Measurements from ENCODE around the gene L3MBTL1. TPM values are rescaled to one million over a fixed set of nuclear protein-coding genes. Genes with fewer than 3 reads are reported as not detected.

Gene L3MBTL1
- total and polyA plus RNA-seq, 2 donors (not counting 1 experiment from before 2014, with no cell fraction given): 1.5 to 10.7 TPM

GRCh38 chr20:43508106-43508505, 609 bp downstream of the L3MBTL1 start:
- peak overlapping the region; percentile 42 to 67 (median 56) for H3K4me3 ChIP-seq (replicated peaks in 1 of 4; ENCODE audit: control extremely low read depth in 1 of 4, insufficient read depth in 1 of 4, low read depth in 3 of 4, low read length in 4 of 4)
- peak overlapping the region; percentile 8 for H2AFZ ChIP-seq (ENCODE audit: low read length)
- no peaks in the 10 kb centered on the region for H3K79me2 ChIP-seq (ENCODE audit: control insufficient read depth, insufficient read depth, low read length)
- no peaks in the 10 kb centered on the region for H4K20me1 ChIP-seq (ENCODE audit: control insufficient read depth, extremely low read depth, insufficient read depth, low read length)
- no peak overlapping the region for H3K9ac ChIP-seq (ENCODE audit: insufficient read depth, low read length)
- DNase-seq (ENCODE audit: low read depth in 2 of 2): no peak
- H3K27ac ChIP-seq (ENCODE audit: insufficient read depth, low read length): no peak overlapping the region
- no peaks in the 10 kb centered on the region for H3K36me3 ChIP-seq (ENCODE audit: control insufficient read depth, insufficient read depth, low read length)
- H3K9me3 ChIP-seq (ENCODE audit: control insufficient read depth, insufficient read depth, low read depth, low read length): no peaks in the 10 kb centered on the region
- H3K27me3 ChIP-seq (ENCODE audit: control insufficient read depth, insufficient read depth, low read length): peaks cover 4% of the 10 kb centered on the region
- no peaks in the 10 kb centered on the region for H3K4me1 ChIP-seq (ENCODE audit: control insufficient read depth, extremely low read depth, insufficient read depth, low read length)
- peak overlapping the region; percentile 79 for H3K4me2 ChIP-seq (ENCODE audit: extremely low read depth, insufficient read depth, low read length)
- TF ChIP-seq EZH2 (IDR thresholded peaks at IDR 0.05; ENCODE audit: low read length, missing control alignments) (no peak), CTCF (conservative IDR thresholded peaks at IDR 0.05 in 1 of 2, IDR thresholded peaks at IDR 0.05 in 1 of 2; ENCODE audit: low read depth in 1 of 2, low read length in 2 of 2) (no peak)

GRCh38 chr20:43508604-43509040, 1.1 kb downstream of the L3MBTL1 start:
- H3K79me2 ChIP-seq (ENCODE audit: control insufficient read depth, insufficient read depth, low read length): no peaks in the 10 kb centered on the region
- H2AFZ ChIP-seq (ENCODE audit: low read length): no peak overlapping the region
- H3K9ac ChIP-seq (ENCODE audit: insufficient read depth, low read length): no peak overlapping the region
- H3K4me1 ChIP-seq (ENCODE audit: control insufficient read depth, extremely low read depth, insufficient read depth, low read length): no peaks in the 10 kb centered on the region
- TF ChIP-seq EZH2 (IDR thresholded peaks at IDR 0.05; ENCODE audit: low read length, missing control alignments): no peak
- TF ChIP-seq CTCF (conservative IDR thresholded peaks at IDR 0.05 in 1 of 2, IDR thresholded peaks at IDR 0.05 in 1 of 2; ENCODE audit: low read depth in 1 of 2, low read length in 2 of 2): no peak
- peak overlapping the region in 1 of 4 experiments; percentile 67 for H3K4me3 ChIP-seq (replicated peaks in 1 of 4; ENCODE audit: control extremely low read depth in 1 of 4, insufficient read depth in 1 of 4, low read depth in 3 of 4, low read length in 4 of 4)
- peaks cover 4% of the 10 kb centered on the region for H3K27me3 ChIP-seq (ENCODE audit: control insufficient read depth, insufficient read depth, low read length)
- no peak for DNase-seq (ENCODE audit: low read depth in 2 of 2)
- H3K9me3 ChIP-seq (ENCODE audit: control insufficient read depth, insufficient read depth, low read depth, low read length): no peaks in the 10 kb centered on the region
- no peaks in the 10 kb centered on the region for H4K20me1 ChIP-seq (ENCODE audit: control insufficient read depth, extremely low read depth, insufficient read depth, low read length)
- H3K36me3 ChIP-seq (ENCODE audit: control insufficient read depth, insufficient read depth, low read length): no peaks in the 10 kb centered on the region
- H3K27ac ChIP-seq (ENCODE audit: insufficient read depth, low read length): no peak overlapping the region
- no peak overlapping the region for H3K4me2 ChIP-seq (ENCODE audit: extremely low read depth, insufficient read depth, low read length)

GRCh38 chr20:43511879-43512278, 4.4 kb downstream of the L3MBTL1 start:
- H3K4me1 ChIP-seq (ENCODE audit: control insufficient read depth, extremely low read depth, insufficient read depth, low read length): no peaks in the 10 kb centered on the region
- no peak overlapping the region for H3K4me2 ChIP-seq (ENCODE audit: extremely low read depth, insufficient read depth, low read length)
- no peaks in the 10 kb centered on the region for H4K20me1 ChIP-seq (ENCODE audit: control insufficient read depth, extremely low read depth, insufficient read depth, low read length)
- no peak overlapping the region for H3K4me3 ChIP-seq (replicated peaks in 1 of 4; ENCODE audit: control extremely low read depth in 1 of 4, insufficient read depth in 1 of 4, low read depth in 3 of 4, low read length in 4 of 4)
- H3K79me2 ChIP-seq (ENCODE audit: control insufficient read depth, insufficient read depth, low read length): no peaks in the 10 kb centered on the region
- no peak overlapping the region for H2AFZ ChIP-seq (ENCODE audit: low read length)
- DNase-seq (ENCODE audit: low read depth in 2 of 2): no peak
- no peaks in the 10 kb centered on the region for H3K9me3 ChIP-seq (ENCODE audit: control insufficient read depth, insufficient read depth, low read depth, low read length)
- no peak for TF ChIP-seq EZH2 (IDR thresholded peaks at IDR 0.05; ENCODE audit: low read length, missing control alignments)
- TF ChIP-seq CTCF (conservative IDR thresholded peaks at IDR 0.05 in 1 of 2, IDR thresholded peaks at IDR 0.05 in 1 of 2; ENCODE audit: low read depth in 1 of 2, low read length in 2 of 2): no peak
- peaks cover 4% of the 10 kb centered on the region for H3K27me3 ChIP-seq (ENCODE audit: control insufficient read depth, insufficient read depth, low read length)
- no peaks in the 10 kb centered on the region for H3K36me3 ChIP-seq (ENCODE audit: control insufficient read depth, insufficient read depth, low read length)
- no peak overlapping the region for H3K9ac ChIP-seq (ENCODE audit: insufficient read depth, low read length)
- no peak overlapping the region for H3K27ac ChIP-seq (ENCODE audit: insufficient read depth, low read length)

Data from fibroblast of lung (primary cell).